ENCODE results near the gene DPH2.

Gene DPH2

DNA sequence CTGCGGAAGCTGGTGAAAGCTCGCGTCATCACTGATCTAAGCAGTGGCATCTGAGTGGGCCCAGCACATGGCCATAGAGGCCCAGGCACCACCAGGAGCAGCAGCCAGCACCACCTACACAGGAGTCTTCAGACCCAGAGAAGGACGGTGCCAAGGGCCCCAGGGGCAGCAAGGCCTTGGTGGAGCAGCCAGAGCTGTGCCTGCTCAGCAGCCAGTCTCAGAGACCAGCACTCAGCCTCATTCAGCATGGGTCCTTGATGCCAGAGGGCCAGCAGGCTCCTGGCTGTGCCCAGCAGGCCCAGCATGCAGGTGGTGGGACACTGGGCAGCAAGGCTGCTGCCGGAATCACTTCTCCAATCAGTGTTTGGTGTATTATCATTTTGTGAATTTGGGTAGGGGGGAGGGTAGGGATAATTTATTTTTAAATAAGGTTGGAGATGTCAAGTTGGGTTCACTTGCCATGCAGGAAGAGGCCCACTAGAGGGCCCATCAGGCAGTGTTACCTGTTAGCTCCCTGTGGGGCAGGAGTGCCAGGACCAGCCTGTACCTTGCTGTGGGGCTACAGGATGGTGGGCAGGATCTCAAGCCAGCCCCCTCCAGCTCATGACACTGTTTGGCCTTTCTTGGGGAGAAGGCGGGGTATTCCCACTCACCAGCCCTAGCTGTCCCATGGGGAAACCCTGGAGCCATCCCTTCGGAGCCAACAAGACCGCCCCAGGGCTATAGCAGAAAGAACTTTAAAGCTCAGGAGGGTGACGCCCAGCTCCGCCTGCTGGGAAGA, 39.5 kb upstream of the DPH2 start:
- Histone ChIP-seq H3K9me3 (ENCODE audit: insufficient read depth, low read length) (no peaks in the 10 kb centered on the region), H3K4me2 (ENCODE audit: low read length) (no peak overlapping the region), H3K9ac (ENCODE audit: low read length) (no peak overlapping the region), H3K27me3 (ENCODE audit: low read depth, low read length) (no peaks in the 10 kb centered on the region), H2AFZ (ENCODE audit: low read depth, low read length) (no peak overlapping the region), H3K4me3 (ENCODE audit: low read length) (no peak overlapping the region), H3K27ac (ENCODE audit: low read length) (no peak overlapping the region), H4K20me1 (ENCODE audit: insufficient read depth, low read length) (no peaks in the 10 kb centered on the region), H3K36me3 (replicated peaks; ENCODE audit: low read depth, low read length) (no peaks in the 10 kb centered on the region), H3K4me1 (ENCODE audit: low read length) (no peaks in the 10 kb centered on the region), H3K79me2 (ENCODE audit: low read length) (no peaks in the 10 kb centered on the region)
- TF ChIP-seq EZH2phosphoT487 (IDR thresholded peaks at IDR 0.05; ENCODE audit: low read depth): no peak
- TF ChIP-seq, protein P1, sequence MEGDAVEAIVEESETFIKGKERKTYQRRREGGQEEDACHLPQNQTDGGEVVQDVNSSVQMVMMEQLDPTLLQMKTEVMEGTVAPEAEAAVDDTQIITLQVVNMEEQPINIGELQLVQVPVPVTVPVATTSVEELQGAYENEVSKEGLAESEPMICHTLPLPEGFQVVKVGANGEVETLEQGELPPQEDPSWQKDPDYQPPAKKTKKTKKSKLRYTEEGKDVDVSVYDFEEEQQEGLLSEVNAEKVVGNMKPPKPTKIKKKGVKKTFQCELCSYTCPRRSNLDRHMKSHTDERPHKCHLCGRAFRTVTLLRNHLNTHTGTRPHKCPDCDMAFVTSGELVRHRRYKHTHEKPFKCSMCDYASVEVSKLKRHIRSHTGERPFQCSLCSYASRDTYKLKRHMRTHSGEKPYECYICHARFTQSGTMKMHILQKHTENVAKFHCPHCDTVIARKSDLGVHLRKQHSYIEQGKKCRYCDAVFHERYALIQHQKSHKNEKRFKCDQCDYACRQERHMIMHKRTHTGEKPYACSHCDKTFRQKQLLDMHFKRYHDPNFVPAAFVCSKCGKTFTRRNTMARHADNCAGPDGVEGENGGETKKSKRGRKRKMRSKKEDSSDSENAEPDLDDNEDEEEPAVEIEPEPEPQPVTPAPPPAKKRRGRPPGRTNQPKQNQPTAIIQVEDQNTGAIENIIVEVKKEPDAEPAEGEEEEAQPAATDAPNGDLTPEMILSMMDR (IDR thresholded peaks at IDR 0.05; ENCODE audit: low read depth, low read length): peak; percentile 45

DNA sequence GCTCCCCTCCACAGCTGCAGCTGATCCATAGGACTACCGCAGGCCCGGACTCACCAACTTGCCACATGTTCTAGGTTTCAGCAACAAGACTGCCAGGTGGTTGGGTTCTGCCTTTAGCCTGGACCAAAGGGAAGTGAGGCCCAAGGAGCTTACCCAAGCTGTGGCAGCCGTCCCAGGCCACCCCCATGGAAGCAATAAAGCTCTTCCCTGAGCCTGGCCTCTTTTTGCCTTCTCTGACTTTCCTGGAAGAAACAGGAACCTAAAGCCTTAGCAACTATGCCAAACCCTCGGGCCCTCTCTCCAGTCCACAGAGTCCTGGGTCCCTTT, 38.9 kb upstream of the DPH2 start:
- Histone ChIP-seq H3K4me2 (ENCODE audit: low read length) (no peak overlapping the region), H3K4me3 (ENCODE audit: low read length) (no peak overlapping the region), H3K79me2 (ENCODE audit: low read length) (no peaks in the 10 kb centered on the region), H2AFZ (ENCODE audit: low read depth, low read length) (no peak overlapping the region), H4K20me1 (ENCODE audit: insufficient read depth, low read length) (no peaks in the 10 kb centered on the region), H3K4me1 (ENCODE audit: low read length) (no peaks in the 10 kb centered on the region), H3K9me3 (ENCODE audit: insufficient read depth, low read length) (no peaks in the 10 kb centered on the region), H3K27ac (ENCODE audit: low read length) (no peak overlapping the region), H3K36me3 (replicated peaks; ENCODE audit: low read depth, low read length) (no peaks in the 10 kb centered on the region), H3K27me3 (ENCODE audit: low read depth, low read length) (no peaks in the 10 kb centered on the region), H3K9ac (ENCODE audit: low read length) (no peak overlapping the region)
- TF ChIP-seq, protein P1 (IDR thresholded peaks at IDR 0.05; ENCODE audit: low read depth, low read length): no peak
- no peak for TF ChIP-seq EZH2phosphoT487 (IDR thresholded peaks at IDR 0.05; ENCODE audit: low read depth)

DNA sequence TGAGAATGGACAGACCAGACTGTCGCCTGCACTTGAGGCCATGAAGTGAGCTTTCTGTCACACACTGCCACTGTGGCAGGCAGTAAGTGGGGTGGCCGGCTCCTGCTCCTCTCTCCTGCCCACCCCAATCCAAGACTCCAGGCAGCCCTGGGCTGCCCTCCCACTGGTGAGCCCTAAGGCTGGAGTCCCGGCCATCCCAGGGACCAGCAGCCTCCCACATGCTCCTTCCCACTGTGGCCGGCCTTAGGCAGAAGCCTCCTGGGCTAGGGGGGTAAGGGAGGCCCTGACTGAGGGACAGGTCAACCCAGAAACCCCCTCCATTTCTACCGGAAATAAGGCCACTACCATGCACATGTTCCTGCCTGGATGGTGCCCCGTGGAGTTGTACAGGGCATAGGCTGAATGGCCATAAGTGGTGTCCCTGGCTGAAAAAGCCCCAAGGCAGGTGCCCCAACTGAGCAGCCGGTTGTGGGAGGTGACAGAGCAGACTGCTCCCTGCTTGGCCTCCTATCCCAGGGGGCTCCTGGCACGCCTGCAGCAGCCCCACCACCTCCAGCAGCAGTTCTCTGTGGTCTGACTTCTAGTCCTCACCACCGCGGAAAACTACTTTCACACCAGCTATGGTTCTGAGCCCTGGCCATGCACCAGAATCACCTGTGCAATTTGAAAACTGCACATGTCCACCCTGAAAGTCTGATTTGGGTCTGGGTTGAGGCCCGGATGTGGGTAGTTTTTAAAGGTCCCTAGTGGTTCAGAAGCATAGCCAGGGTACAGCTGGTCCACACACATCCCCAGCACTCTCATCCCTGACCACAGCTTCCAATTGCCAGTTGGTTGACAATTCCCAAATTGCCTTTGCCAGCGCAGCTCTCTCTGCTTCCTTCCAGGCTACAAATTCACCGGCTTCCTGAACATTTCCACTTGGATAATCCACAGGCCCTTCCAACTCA, 37.8 kb upstream of the DPH2 start:
- Histone ChIP-seq H2AFZ (ENCODE audit: low read depth, low read length) (no peak overlapping the region), H3K9me3 (ENCODE audit: insufficient read depth, low read length) (no peaks in the 10 kb centered on the region), H3K4me2 (ENCODE audit: low read length) (no peak overlapping the region), H3K36me3 (replicated peaks; ENCODE audit: low read depth, low read length) (no peaks in the 10 kb centered on the region), H3K27me3 (ENCODE audit: low read depth, low read length) (no peaks in the 10 kb centered on the region), H4K20me1 (ENCODE audit: insufficient read depth, low read length) (no peaks in the 10 kb centered on the region), H3K4me1 (ENCODE audit: low read length) (no peaks in the 10 kb centered on the region), H3K79me2 (ENCODE audit: low read length) (no peaks in the 10 kb centered on the region), H3K9ac (ENCODE audit: low read length) (no peak overlapping the region), H3K27ac (ENCODE audit: low read length) (no peak overlapping the region), H3K4me3 (ENCODE audit: low read length) (no peak overlapping the region)
- no peak for TF ChIP-seq EZH2phosphoT487 (IDR thresholded peaks at IDR 0.05; ENCODE audit: low read depth)

DNA sequence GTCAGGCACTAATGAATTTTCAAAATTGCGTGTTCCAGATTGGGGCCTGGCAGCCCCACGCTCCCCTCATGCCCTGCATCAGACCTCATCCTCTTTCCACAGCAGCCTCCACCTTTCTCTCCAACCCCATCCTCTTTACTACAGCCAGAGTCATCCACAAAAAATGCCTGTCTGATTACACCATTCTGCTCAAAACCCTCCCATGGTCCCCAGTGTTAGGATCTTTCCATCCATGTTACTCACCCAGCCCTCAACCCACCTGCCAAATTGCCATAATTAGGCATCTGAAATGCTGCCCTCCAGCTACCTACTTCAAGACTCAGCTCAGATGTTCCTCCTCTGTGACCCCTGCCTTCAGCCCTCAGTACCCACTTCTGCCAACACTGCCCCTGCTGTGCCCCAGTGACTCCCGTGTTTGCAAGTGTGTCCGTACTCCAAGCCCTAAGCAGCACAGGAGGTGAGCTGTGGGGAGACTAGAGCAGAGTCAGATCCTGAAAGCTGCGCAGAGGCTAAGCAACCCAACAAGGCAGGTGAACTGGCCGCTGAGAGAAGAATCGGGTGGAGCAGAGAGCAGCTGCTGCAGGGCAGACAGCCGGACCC, 36.9 kb upstream of the DPH2 start:
- Histone ChIP-seq H3K9ac (ENCODE audit: low read length) (no peak overlapping the region), H3K9me3 (ENCODE audit: insufficient read depth, low read length) (no peaks in the 10 kb centered on the region), H2AFZ (ENCODE audit: low read depth, low read length) (no peak overlapping the region), H3K79me2 (ENCODE audit: low read length) (no peaks in the 10 kb centered on the region), H4K20me1 (ENCODE audit: insufficient read depth, low read length) (no peaks in the 10 kb centered on the region), H3K36me3 (replicated peaks; ENCODE audit: low read depth, low read length) (no peaks in the 10 kb centered on the region), H3K27me3 (ENCODE audit: low read depth, low read length) (no peaks in the 10 kb centered on the region), H3K4me2 (ENCODE audit: low read length) (0 out of 2 replicates have a peak overlapping the region, but pooled peaks have one; percentile 41), H3K4me3 (ENCODE audit: low read length) (no peak overlapping the region), H3K4me1 (ENCODE audit: low read length) (no peaks in the 10 kb centered on the region), H3K27ac (ENCODE audit: low read length) (no peak overlapping the region)
- TF ChIP-seq, protein P1 (IDR thresholded peaks at IDR 0.05; ENCODE audit: low read depth, low read length): no peak
- no peak for TF ChIP-seq EZH2phosphoT487 (IDR thresholded peaks at IDR 0.05; ENCODE audit: low read depth)
